IMR-90 (cell line): ENCODE data around the gene ATP2B2.

Experiments
- BHLHE40 ChIP-seq: fragments of 150-350 bp; IDR thresholded peaks from 2 replicates; pipeline ENCODE4 v1.6.1; 2016; ENCODE audit warnings: mild to moderate bottlenecking, low read depth, low read length
- CEBPB ChIP-seq: IDR thresholded peaks from 2 replicates; pipeline ENCODE4 v1.6.1; 2012; ENCODE audit warnings: low read depth, low read length, improper control_type of control experiment
- FOS ChIP-seq: fragments of 150-350 bp; IDR thresholded peaks from 2 replicates; pipeline ENCODE4 v1.6.1; 2016; ENCODE audit warnings: low read depth, low read length
- MAFK ChIP-seq: IDR thresholded peaks from 2 replicates; pipeline ENCODE4 v1.6.1; 2012; ENCODE audit warnings: low read depth, low read length, improper control_type of control experiment
- MXI1 ChIP-seq: IDR thresholded peaks from 2 replicates; pipeline ENCODE4 v1.6.1; 2012; ENCODE audit warnings: low read depth, mild to moderate bottlenecking, low read length, moderate library complexity, borderline replicate concordance
- NFE2L2 ChIP-seq: fragments of 150-350 bp; IDR thresholded peaks from 2 replicates; pipeline ENCODE4 v1.6.1; 2016; ENCODE audit warnings: low read depth, mild to moderate bottlenecking, low read length
- POLR2A ChIP-seq: IDR thresholded peaks from 2 replicates; pipeline ENCODE4 v1.6.1; 2012; ENCODE audit warnings: mild to moderate bottlenecking, low read depth, low read length
- RAD21 ChIP-seq: IDR thresholded peaks from 2 replicates; pipeline ENCODE4 v1.6.1; 2012; ENCODE audit warnings: low read length, improper control_type of control experiment
- RCOR1 ChIP-seq: IDR thresholded peaks from 2 replicates; pipeline ENCODE4 v1.6.1; 2012; ENCODE audit warnings: mild to moderate bottlenecking, low read length, improper control_type of control experiment; ENCODE audit not compliant: insufficient replicate concordance
- TF ChIP-seq, protein P1 (sequence below): conservative IDR thresholded peaks from 2 replicates; pipeline ENCODE4 v1.5.1; 2012; ENCODE audit warnings: mild to moderate bottlenecking, low read depth, low read length, improper control_type of control experiment
- TF ChIP-seq, protein P2 (sequence below): fragments of 150-350 bp; IDR thresholded peaks from 2 replicates; pipeline ENCODE4 v1.6.1; 2016; ENCODE audit warnings: low read depth, mild to moderate bottlenecking, low read length, moderate library complexity, borderline replicate concordance

DNA sequence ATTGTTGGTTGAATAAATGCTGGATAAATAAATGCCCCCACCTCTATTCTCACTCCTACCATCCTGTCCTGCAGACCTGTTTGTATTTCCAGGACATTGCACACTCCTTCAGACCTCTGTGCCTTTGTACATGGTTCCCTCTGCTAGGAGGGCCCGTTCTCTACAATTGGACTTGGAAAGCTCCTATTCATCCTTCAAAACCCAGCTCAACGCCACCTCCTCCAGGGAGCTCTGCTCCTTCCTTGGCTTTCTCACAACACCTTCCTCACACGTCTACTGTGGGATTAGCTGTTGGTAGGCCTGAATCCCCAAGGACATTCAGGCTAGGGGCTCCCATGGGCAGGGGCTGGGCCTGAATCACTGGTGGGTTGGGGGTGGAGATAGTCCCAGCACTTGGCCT is 105.8 kb downstream of the ATP2B2 start:
- TF ChIP-seq, protein P1, sequence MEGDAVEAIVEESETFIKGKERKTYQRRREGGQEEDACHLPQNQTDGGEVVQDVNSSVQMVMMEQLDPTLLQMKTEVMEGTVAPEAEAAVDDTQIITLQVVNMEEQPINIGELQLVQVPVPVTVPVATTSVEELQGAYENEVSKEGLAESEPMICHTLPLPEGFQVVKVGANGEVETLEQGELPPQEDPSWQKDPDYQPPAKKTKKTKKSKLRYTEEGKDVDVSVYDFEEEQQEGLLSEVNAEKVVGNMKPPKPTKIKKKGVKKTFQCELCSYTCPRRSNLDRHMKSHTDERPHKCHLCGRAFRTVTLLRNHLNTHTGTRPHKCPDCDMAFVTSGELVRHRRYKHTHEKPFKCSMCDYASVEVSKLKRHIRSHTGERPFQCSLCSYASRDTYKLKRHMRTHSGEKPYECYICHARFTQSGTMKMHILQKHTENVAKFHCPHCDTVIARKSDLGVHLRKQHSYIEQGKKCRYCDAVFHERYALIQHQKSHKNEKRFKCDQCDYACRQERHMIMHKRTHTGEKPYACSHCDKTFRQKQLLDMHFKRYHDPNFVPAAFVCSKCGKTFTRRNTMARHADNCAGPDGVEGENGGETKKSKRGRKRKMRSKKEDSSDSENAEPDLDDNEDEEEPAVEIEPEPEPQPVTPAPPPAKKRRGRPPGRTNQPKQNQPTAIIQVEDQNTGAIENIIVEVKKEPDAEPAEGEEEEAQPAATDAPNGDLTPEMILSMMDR = no peak
- TF ChIP-seq POLR2A (no peak), CEBPB (no peak), RAD21 (no peak), RCOR1 (no peak), BHLHE40 (no peak), NFE2L2 (no peak), MAFK (no peak), MXI1 (no peak), FOS (no peak)
- TF ChIP-seq, protein P2, sequence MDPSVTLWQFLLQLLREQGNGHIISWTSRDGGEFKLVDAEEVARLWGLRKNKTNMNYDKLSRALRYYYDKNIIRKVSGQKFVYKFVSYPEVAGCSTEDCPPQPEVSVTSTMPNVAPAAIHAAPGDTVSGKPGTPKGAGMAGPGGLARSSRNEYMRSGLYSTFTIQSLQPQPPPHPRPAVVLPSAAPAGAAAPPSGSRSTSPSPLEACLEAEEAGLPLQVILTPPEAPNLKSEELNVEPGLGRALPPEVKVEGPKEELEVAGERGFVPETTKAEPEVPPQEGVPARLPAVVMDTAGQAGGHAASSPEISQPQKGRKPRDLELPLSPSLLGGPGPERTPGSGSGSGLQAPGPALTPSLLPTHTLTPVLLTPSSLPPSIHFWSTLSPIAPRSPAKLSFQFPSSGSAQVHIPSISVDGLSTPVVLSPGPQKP = no peak
